ENCODE data around the gene PPP1R8.
"Not testable (repeated sequence)": the region's sequence is repeated elsewhere in the genome, so short reads cannot be mapped to it uniquely, and the experiment has no call there.

Gene PPP1R8

GRCh38 chr1:27868932-27869718 is 38.5 kb downstream of the PPP1R8 start:
- Histone ChIP-seq H3K56ac (ENCODE audit: low read length) (peak overlapping the region; percentile 28), H3K27ac (ENCODE audit: low read depth, low read length) (no peak overlapping the region), H3K4me3 (ENCODE audit: low read length) (no peak overlapping the region), H3K4ac (ENCODE audit: low read depth, low read length) (no peak overlapping the region), H3K18ac (ENCODE audit: low read length) (no peak overlapping the region), H3K79me1 (ENCODE audit: low read length) (no peaks in the 10 kb centered on the region), H3K9ac (ENCODE audit: low read length) (no peak overlapping the region), H3K23ac (ENCODE audit: low read length) (no peak overlapping the region), H3K79me2 (ENCODE audit: control insufficient read depth, insufficient read depth, low read length) (no peaks in the 10 kb centered on the region), H3K4me2 (ENCODE audit: low read length) (no peak overlapping the region), H2BK5ac (ENCODE audit: low read length) (no peak overlapping the region), H3K4me1 (ENCODE audit: control insufficient read depth, low read depth, low read length) (no peaks in the 10 kb centered on the region), H4K5ac (ENCODE audit: low read length) (no peak overlapping the region), H3K27me3 (ENCODE audit: insufficient read depth, low read length, poor library complexity) (no peaks in the 10 kb centered on the region), H2BK15ac (replicated peaks; ENCODE audit: low read depth) (no peak overlapping the region), H2AK5ac (ENCODE audit: low read length) (no peak overlapping the region), H2BK120ac (ENCODE audit: low read depth, low read length) (no peak overlapping the region), H3K36me3 (ENCODE audit: control insufficient read depth, insufficient read depth, low read length) (no peaks in the 10 kb centered on the region), H4K8ac (ENCODE audit: low read depth, low read length) (no peak overlapping the region)
- WGBS (ENCODE audit: extremely low coverage, insufficient coverage, low lambda C conversion rate) = no CpG with 5 or more reads among the region's 16 CpGs
- DNase-seq = no peak

GRCh38 chr1:27869719-27870085 is 39.1 kb downstream of the PPP1R8 start:
- Histone ChIP-seq H3K4me1 (ENCODE audit: control insufficient read depth, low read depth, low read length) (no peaks in the 10 kb centered on the region), H3K4ac (ENCODE audit: low read depth, low read length) (no peak overlapping the region), H3K27me3 (ENCODE audit: insufficient read depth, low read length, poor library complexity) (no peaks in the 10 kb centered on the region), H3K9ac (ENCODE audit: low read length) (no peak overlapping the region), H3K79me1 (ENCODE audit: low read length) (no peaks in the 10 kb centered on the region), H3K4me3 (ENCODE audit: low read length) (no peak overlapping the region), H4K5ac (ENCODE audit: low read length) (no peak overlapping the region), H2AK5ac (ENCODE audit: low read length) (no peak overlapping the region), H3K27ac (ENCODE audit: low read depth, low read length) (no peak overlapping the region), H3K36me3 (ENCODE audit: control insufficient read depth, insufficient read depth, low read length) (no peaks in the 10 kb centered on the region), H3K79me2 (ENCODE audit: control insufficient read depth, insufficient read depth, low read length) (no peaks in the 10 kb centered on the region), H3K18ac (ENCODE audit: low read length) (no peak overlapping the region), H3K4me2 (ENCODE audit: low read length) (no peak overlapping the region), H2BK15ac (replicated peaks; ENCODE audit: low read depth) (no peak overlapping the region), H2BK120ac (ENCODE audit: low read depth, low read length) (no peak overlapping the region), H2BK5ac (ENCODE audit: low read length) (no peak overlapping the region), H4K8ac (ENCODE audit: low read depth, low read length) (no peak overlapping the region), H3K56ac (ENCODE audit: low read length) (no peak overlapping the region), H3K23ac (ENCODE audit: low read length) (no peak overlapping the region)
- WGBS (ENCODE audit: extremely low coverage, insufficient coverage, low lambda C conversion rate) = no CpG with 5 or more reads among the region's 1 CpG
- DNase-seq = no peak

GRCh38 chr1:27871076-27871475 is 40.5 kb downstream of the PPP1R8 start:
- H4K8ac ChIP-seq (ENCODE audit: low read depth, low read length); H2AK5ac ChIP-seq (ENCODE audit: low read length); H4K5ac ChIP-seq (ENCODE audit: low read length); DNase-seq; H3K79me2 ChIP-seq (ENCODE audit: control insufficient read depth, insufficient read depth, low read length); H3K56ac ChIP-seq (ENCODE audit: low read length); H3K23ac ChIP-seq (ENCODE audit: low read length); H3K4ac ChIP-seq (ENCODE audit: low read depth, low read length); H2BK120ac ChIP-seq (ENCODE audit: low read depth, low read length); H3K36me3 ChIP-seq (ENCODE audit: control insufficient read depth, insufficient read depth, low read length); H3K27me3 ChIP-seq (ENCODE audit: insufficient read depth, low read length, poor library complexity); H3K9ac ChIP-seq (ENCODE audit: low read length); H2BK5ac ChIP-seq (ENCODE audit: low read length); H3K4me2 ChIP-seq (ENCODE audit: low read length); H3K79me1 ChIP-seq (ENCODE audit: low read length); H2BK15ac ChIP-seq (replicated peaks; ENCODE audit: low read depth); H3K4me1 ChIP-seq (ENCODE audit: control insufficient read depth, low read depth, low read length); H3K4me3 ChIP-seq (ENCODE audit: low read length); H3K27ac ChIP-seq (ENCODE audit: low read depth, low read length); H3K18ac ChIP-seq (ENCODE audit: low read length): not testable (repeated sequence)
- no CpG with 5 or more reads among the region's 7 CpGs for WGBS (ENCODE audit: extremely low coverage, insufficient coverage, low lambda C conversion rate)

GRCh38 chr1:27872059-27872801 is 41.6 kb downstream of the PPP1R8 start, which contains the start of gene THEMIS2:
TSS of gene THEMIS2 (plus strand) at chr1:27872544. CDS start at chr1:27872572, 28 bp downstream.
- Histone ChIP-seq H2BK120ac (ENCODE audit: low read depth, low read length) (no peak within 1 kb of the TSS), H3K4me1 (ENCODE audit: control insufficient read depth, low read depth, low read length) (no peaks in the 10 kb centered on the region), H3K56ac (ENCODE audit: low read length) (peak within 1 kb of the TSS; percentile 81), H2BK15ac (replicated peaks; ENCODE audit: low read depth) (no peak within 1 kb of the TSS), H3K79me2 (ENCODE audit: control insufficient read depth, insufficient read depth, low read length) (no peaks in the 10 kb centered on the region), H4K5ac (ENCODE audit: low read length) (no peak within 1 kb of the TSS), H3K4me3 (ENCODE audit: low read length) (peak within 1 kb of the TSS; percentile 50), H2BK5ac (ENCODE audit: low read length) (no peak within 1 kb of the TSS), H3K4ac (ENCODE audit: low read depth, low read length) (no peak within 1 kb of the TSS), H4K8ac (ENCODE audit: low read depth, low read length) (no peak within 1 kb of the TSS), H3K4me2 (ENCODE audit: low read length) (peak within 1 kb of the TSS; percentile 84), H3K9ac (ENCODE audit: low read length) (peak within 1 kb of the TSS; percentile 54), H2AK5ac (ENCODE audit: low read length) (no peak within 1 kb of the TSS), H3K18ac (ENCODE audit: low read length) (no peak within 1 kb of the TSS), H3K27me3 (ENCODE audit: insufficient read depth, low read length, poor library complexity) (no peaks in the 10 kb centered on the region), H3K27ac (ENCODE audit: low read depth, low read length) (no peak within 1 kb of the TSS), H3K79me1 (ENCODE audit: low read length) (no peaks in the 10 kb centered on the region), H3K36me3 (ENCODE audit: control insufficient read depth, insufficient read depth, low read length) (no peaks in the 10 kb centered on the region), H3K23ac (ENCODE audit: low read length) (no peak within 1 kb of the TSS)
- no CpG with 5 or more reads among the region's 53 CpGs for WGBS (ENCODE audit: extremely low coverage, insufficient coverage, low lambda C conversion rate)
- DNase-seq = peak; percentile 67

- no CpG with 5 or more reads among the region's 38 CpGs for WGBS (ENCODE audit: extremely low coverage, insufficient coverage, low lambda C conversion rate)
- peak overlapping the region; percentile 84 for H3K4me2 ChIP-seq (ENCODE audit: low read length)
- no peak overlapping the region for H3K23ac ChIP-seq (ENCODE audit: low read length)
- no peaks in the 10 kb centered on the region for H3K27me3 ChIP-seq (ENCODE audit: insufficient read depth, low read length, poor library complexity)
- H3K4me1 ChIP-seq (ENCODE audit: control insufficient read depth, low read depth, low read length) = no peaks in the 10 kb centered on the region
- no peaks in the 10 kb centered on the region for H3K36me3 ChIP-seq (ENCODE audit: control insufficient read depth, insufficient read depth, low read length)
- no peak overlapping the region for H4K5ac ChIP-seq (ENCODE audit: low read length)
- H3K18ac ChIP-seq (ENCODE audit: low read length) = no peak overlapping the region
- H2BK120ac ChIP-seq (ENCODE audit: low read depth, low read length) = no peak overlapping the region
- DNase-seq = peak; percentile 19
- H2AK5ac ChIP-seq (ENCODE audit: low read length) = no peak overlapping the region
- no peak overlapping the region for H4K8ac ChIP-seq (ENCODE audit: low read depth, low read length)
- H3K9ac ChIP-seq (ENCODE audit: low read length) = peak overlapping the region; percentile 54
- H2BK5ac ChIP-seq (ENCODE audit: low read length) = no peak overlapping the region
- H3K27ac ChIP-seq (ENCODE audit: low read depth, low read length) = no peak overlapping the region
- no peak overlapping the region for H3K4ac ChIP-seq (ENCODE audit: low read depth, low read length)
- no peaks in the 10 kb centered on the region for H3K79me2 ChIP-seq (ENCODE audit: control insufficient read depth, insufficient read depth, low read length)
- peak overlapping the region; percentile 50 for H3K4me3 ChIP-seq (ENCODE audit: low read length)
- H3K56ac ChIP-seq (ENCODE audit: low read length) = peak overlapping the region; percentile 81
- H2BK15ac ChIP-seq (replicated peaks; ENCODE audit: low read depth) = no peak overlapping the region
- no peaks in the 10 kb centered on the region for H3K79me1 ChIP-seq (ENCODE audit: low read length)
These were observed 42.4 kb downstream of the PPP1R8 start for GRCh38 chr1:27872802-27873551.

Data from mesendoderm (in vitro differentiated cells).